Thoracic aorta (tissue), 2 donors: ENCODE results near the gene TLR5. TPM values are rescaled to one million over a fixed set of nuclear protein-coding genes. Genes with fewer than 3 reads are reported as not detected.

Source experiments
- ATAC-seq: fragments of 150-250 bp; one replicate; pipeline ENCODE4 v1.8.0; 2017; ENCODE audit warnings: low read depth; ENCODE audit not compliant: insufficient number of reproducible peaks, low FRiP score
- DNase-seq: peaks from one replicate; pipeline ENCODE4 v3.0.0-alpha.2; 2020; ENCODE audit warnings: low spot score
- H3K27ac ChIP-seq, 2 donors: fragments of 200-600 bp; sonication (generic); 1 replicate in 1 of 2; 2 replicates in 1 of 2; pipeline ENCODE4 v1.5.1; 2016; ENCODE audit warnings: mild to moderate bottlenecking in 2 of 2, moderate library complexity in 2 of 2
- H3K27me3 ChIP-seq: fragments of 200-600 bp; sonication (generic); replicated peaks from 2 replicates; pipeline ENCODE4 v1.6.0; 2016; ENCODE audit warnings: mild to moderate bottlenecking; ENCODE audit not compliant: insufficient read depth
- H3K36me3 ChIP-seq: fragments of 200-600 bp; sonication (generic); one replicate; pipeline ENCODE4 v1.5.1; 2016
- H3K4me1 ChIP-seq, 2 donors: fragments of 200-600 bp; sonication (generic); 1 replicate in 1 of 2; 2 replicates in 1 of 2; pipeline versions ENCODE4 v1.5.1 to v1.6.0; 2016; ENCODE audit warnings: low read depth in 2 of 2, mild to moderate bottlenecking in 1 of 2; ENCODE audit not compliant: control insufficient read depth in 1 of 2
- H3K4me3 ChIP-seq: fragments of 200-600 bp; sonication (generic); 2 replicates; pipeline ENCODE4 v1.5.1; 2016; ENCODE audit warnings: mild to moderate bottlenecking
- H3K9me3 ChIP-seq: fragments of 200-600 bp; sonication (generic); 2 replicates; pipeline ENCODE4 v1.5.1; 2016
- CTCF ChIP-seq: fragments of 200-600 bp; sonication (generic); IDR thresholded peaks from one replicate; pipeline ENCODE4 v1.5.1; 2019; ENCODE audit warnings: antibody characterized with exemption
- total RNA-seq, 2 donors: library from RNA; depleted of rRNA; stranded (reverse); fragments of >200 nt; gene quantifications; one replicate each; pipeline versions ENCODE4 v1.1.0 to v1.2.3, GENCODE V29; 2016

The TLR5 gene
- total RNA-seq, 2 donors from 2014 or later = 5.4 to 20.2 TPM

GRCh38 chr1:223125766-223126165 is 17.3 kb downstream of the TLR5 start:
- Histone ChIP-seq H3K27me3 (no peaks in the 10 kb centered on the region), H3K36me3 (no peaks in the 10 kb centered on the region), H3K9me3 (no peaks in the 10 kb centered on the region), H3K27ac (no peak overlapping the region), H3K4me3 (no peak overlapping the region), H3K4me1 (peaks cover 3 to 24% of the 10 kb centered on the region in 2 donors)
- ATAC-seq (no peak), DNase-seq (no peak)
- no peak for TF ChIP-seq CTCF

- DNase-seq = no peak
- H3K4me1 ChIP-seq = peaks cover 3 to 14% of the 10 kb centered on the region in 2 donors
- H3K27ac ChIP-seq = no peak overlapping the region
- no peaks in the 10 kb centered on the region for H3K9me3 ChIP-seq
- H3K4me3 ChIP-seq = peak overlapping the region; percentile 58
- no peak for ATAC-seq
- no peaks in the 10 kb centered on the region for H3K27me3 ChIP-seq
- TF ChIP-seq CTCF = no peak
- H3K36me3 ChIP-seq = no peaks in the 10 kb centered on the region
Observed at GRCh38 chr1:223123011-223123610, 19.9 kb downstream of the TLR5 start.

- H3K27ac ChIP-seq = no peak overlapping the region
- H3K27me3 ChIP-seq = no peaks in the 10 kb centered on the region
- peaks cover 3 to 23% of the 10 kb centered on the region in 2 donors for H3K4me1 ChIP-seq
- H3K4me3 ChIP-seq = no peak overlapping the region
- DNase-seq (no peak), ATAC-seq (no peak)
- H3K9me3 ChIP-seq = no peaks in the 10 kb centered on the region
- no peaks in the 10 kb centered on the region for H3K36me3 ChIP-seq
- TF ChIP-seq CTCF = no peak
Observed at GRCh38 chr1:223118418-223118817, 24.6 kb downstream of the TLR5 start.

- no peak for TF ChIP-seq CTCF
- Histone ChIP-seq H3K4me3 (no peak overlapping the region), H3K27ac (no peak overlapping the region), H3K9me3 (no peaks in the 10 kb centered on the region), H3K27me3 (no peaks in the 10 kb centered on the region), H3K36me3 (no peaks in the 10 kb centered on the region), H3K4me1 (peaks cover 0 to 14% of the 10 kb centered on the region in 2 donors)
- DNase-seq (no peak), ATAC-seq (no peak)
Observed at GRCh38 chr1:223116950-223117349, 26.1 kb downstream of the TLR5 start.

- peak; percentile 31 for ATAC-seq
- Histone ChIP-seq H3K27me3 (no peaks in the 10 kb centered on the region), H3K4me1 (peaks cover 0 to 14% of the 10 kb centered on the region in 2 donors), H3K4me3 (no peak overlapping the region), H3K9me3 (no peaks in the 10 kb centered on the region), H3K27ac (no peak overlapping the region), H3K36me3 (no peaks in the 10 kb centered on the region)
- no peak for DNase-seq
- TF ChIP-seq CTCF = no peak
Observed at GRCh38 chr1:223114871-223115270, 28.2 kb downstream of the TLR5 start.
